Omental fat pad (tissue), 4 donors: Measurements from ENCODE around the gene ARHGEF4. TPM values are rescaled to one million over a fixed set of nuclear protein-coding genes. Genes with fewer than 3 reads are reported as not detected.

Experiments
- ATAC-seq: fragments of 150-250 bp; one replicate; pipeline ENCODE4 v1.9.1; 2016; ENCODE audit warnings: mild to moderate bottlenecking, moderate library complexity; ENCODE audit not compliant: low FRiP score
- DNase-seq: peaks from one replicate; pipeline ENCODE4 v3.0.0-alpha.2; 2019; ENCODE audit warnings: low spot score
- CTCF ChIP-seq, 3 donors: fragments of 450-650 bp; IDR thresholded peaks; one replicate each; pipeline ENCODE4 v1.5.1; 2016 to 2017; ENCODE audit warnings: antibody characterized with exemption in 3 of 3, mild to moderate bottlenecking in 3 of 3, moderate library complexity in 2 of 3
- total RNA-seq, 4 donors: library from RNA; depleted of rRNA; stranded (reverse); fragments of >200 nt; gene quantifications; one replicate each; pipeline ENCODE4 v1.1.0, GENCODE V29; 2016

The ARHGEF4 gene
- total RNA-seq, 4 donors from 2014 or later, result 2.0 to 18.0 (median 15.0) TPM

- ATAC-seq (no peak), DNase-seq (no peak)
- TF ChIP-seq CTCF (IDR thresholded peaks at IDR 0.05), result no peak
Observed at GRCh38 chr2:130806370-130806769, 30.3 kb upstream of the ARHGEF4 start.

GRCh38 chr2:130807659-130808385 is 28.9 kb upstream of the ARHGEF4 start:
- TF ChIP-seq CTCF (IDR thresholded peaks at IDR 0.05), result no peak
- DNase-seq, result no peak
- ATAC-seq, result no peak

- ATAC-seq (no peak), DNase-seq (no peak)
- no peak for TF ChIP-seq CTCF (IDR thresholded peaks at IDR 0.05)
Observed at GRCh38 chr2:130808482-130809268, 28.0 kb upstream of the ARHGEF4 start.

GRCh38 chr2:130810490-130810889 is 26.2 kb upstream of the ARHGEF4 start:
- DNase-seq, result no peak
- ATAC-seq, result no peak
- no peak for TF ChIP-seq CTCF (IDR thresholded peaks at IDR 0.05)

GRCh38 chr2:130813722-130814121 is 23.0 kb upstream of the ARHGEF4 start:
- DNase-seq (no peak), ATAC-seq (no peak)
- no peak for TF ChIP-seq CTCF (IDR thresholded peaks at IDR 0.05)

GRCh38 chr2:130814931-130815680 is 21.6 kb upstream of the ARHGEF4 start:
- DNase-seq (no peak), ATAC-seq (no peak)
- TF ChIP-seq CTCF (IDR thresholded peaks at IDR 0.05), result no peak
